ENCODE data around the gene ZBTB38. TPM values are rescaled to one million over a fixed set of nuclear protein-coding genes. Genes with fewer than 3 reads are reported as not detected.

The ZBTB38 gene
- total and polyA plus RNA-seq, 2 donors (not counting 1 experiment from before 2014, with no cell fraction given): 13.8 to 71.2 TPM

DNA sequence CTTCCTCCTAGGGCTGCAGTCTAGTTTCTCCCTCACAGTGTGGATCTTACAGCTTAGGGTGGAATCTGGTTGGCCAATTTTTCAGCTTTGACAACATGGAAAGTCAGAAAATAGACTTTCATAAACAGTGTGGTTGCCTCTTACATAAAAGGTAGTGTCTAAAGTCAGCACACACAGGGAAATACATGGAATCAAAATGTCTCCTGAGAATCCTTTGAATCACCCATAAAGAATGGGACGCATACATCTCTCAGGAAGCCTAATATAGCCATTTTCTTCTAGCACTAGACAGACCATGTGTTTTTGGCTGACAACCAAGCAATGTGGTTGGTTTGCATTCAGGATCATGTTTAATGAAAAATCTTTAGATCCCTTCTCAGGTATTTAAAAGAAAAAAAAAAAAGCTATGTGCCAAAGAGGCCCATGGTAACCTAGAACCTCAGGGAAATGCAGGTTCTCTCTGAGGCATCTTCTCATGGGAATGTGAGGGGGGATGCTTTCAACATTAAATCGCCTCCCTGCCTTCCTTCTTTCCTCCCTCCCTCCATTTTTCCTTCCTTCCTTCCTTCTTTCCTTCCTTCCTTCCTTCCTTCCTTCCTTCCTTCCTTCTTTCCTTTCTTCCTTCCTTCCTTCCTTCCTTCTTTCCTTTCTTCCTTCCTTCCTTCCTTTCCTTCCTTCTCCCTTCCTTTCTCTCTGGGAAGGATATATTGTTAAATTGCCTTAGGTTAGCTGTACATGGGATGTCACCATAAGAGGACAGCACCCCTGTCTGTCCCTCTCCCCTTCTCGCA is 34.3 kb upstream of the ZBTB38 start:
- Mint-ChIP-seq H3K27me3 (no peaks in the 10 kb centered on the region), H3K9me3 (ENCODE audit: insufficient read depth) (no peaks in the 10 kb centered on the region), H3K4me3 (no peak overlapping the region), H3K27ac (no peak overlapping the region), H3K4me1 (peaks cover 21% of the 10 kb centered on the region)
- H3K9me3 ChIP-seq (ENCODE audit: control extremely low read depth in 1 of 3, control insufficient read depth in 2 of 3, insufficient read depth in 1 of 3, low read length in 2 of 3): peaks cover 0 to 1% (median 0%) of the 10 kb centered on the region in 3 donors
- H4K20me1 ChIP-seq (ENCODE audit: control insufficient read depth, insufficient read depth, low read length, poor library complexity, severe bottlenecking): no peaks in the 10 kb centered on the region
- ChIA-PET POLR2A (no interaction called here), CTCF (interaction anchor here (1.7 kb wide), 1 partner anchor 29 kb away, joined by 6 read pairs; no protein-coding TSS in a partner anchor)
- DNase-seq (no peak), ATAC-seq (ENCODE audit: low read depth) (no peak)
- no peak overlapping the region for H3K4me3 ChIP-seq (ENCODE audit: control extremely low read depth in 1 of 5, extremely low read depth in 1 of 5, insufficient read depth in 1 of 5, low read depth in 2 of 5, low read length in 4 of 5)
- intact Hi-C loops (cut with micrococcal nuclease): no loop called here
- H3K36me3 ChIP-seq (replicated peaks in 1 of 2; ENCODE audit: control extremely low read depth in 1 of 2, control insufficient read depth in 1 of 2, extremely low read depth in 1 of 2, insufficient read depth in 2 of 2, low read length in 1 of 2): no peaks in the 10 kb centered on the region
- no peaks in the 10 kb centered on the region for H3K79me2 ChIP-seq (ENCODE audit: control insufficient read depth, insufficient read depth, low read length)
- peaks cover 12 to 13% of the 10 kb centered on the region in 2 donors for H3K4me1 ChIP-seq (ENCODE audit: control insufficient read depth in 2 of 2, insufficient read depth in 2 of 2, low read length in 2 of 2)
- no peaks in the 10 kb centered on the region for H3K27me3 ChIP-seq (replicated peaks in 1 of 4; ENCODE audit: control extremely low read depth in 1 of 4, control insufficient read depth in 3 of 4, insufficient read depth in 4 of 4, low read length in 3 of 4)
- H3K9ac ChIP-seq (ENCODE audit: low read length): no peak overlapping the region
- H3K27ac ChIP-seq (ENCODE audit: low read length in 2 of 2): no peak overlapping the region
- WGBS (ENCODE audit: insufficient coverage): no CpG with 5 or more reads among the region's 3 CpGs
- no peak overlapping the region for H2AFZ ChIP-seq (ENCODE audit: insufficient read depth, low read depth, low read length, poor library complexity, severe bottlenecking)
- H3K4me2 ChIP-seq (replicated peaks; ENCODE audit: low read depth, low read length, poor library complexity, severe bottlenecking): no peak overlapping the region
- TF ChIP-seq EZH2 (IDR thresholded peaks at IDR 0.05; ENCODE audit: borderline replicate concordance, insufficient read depth, low read depth, low read length, poor library complexity, severe bottlenecking): no peak
- TF ChIP-seq, protein P1, sequence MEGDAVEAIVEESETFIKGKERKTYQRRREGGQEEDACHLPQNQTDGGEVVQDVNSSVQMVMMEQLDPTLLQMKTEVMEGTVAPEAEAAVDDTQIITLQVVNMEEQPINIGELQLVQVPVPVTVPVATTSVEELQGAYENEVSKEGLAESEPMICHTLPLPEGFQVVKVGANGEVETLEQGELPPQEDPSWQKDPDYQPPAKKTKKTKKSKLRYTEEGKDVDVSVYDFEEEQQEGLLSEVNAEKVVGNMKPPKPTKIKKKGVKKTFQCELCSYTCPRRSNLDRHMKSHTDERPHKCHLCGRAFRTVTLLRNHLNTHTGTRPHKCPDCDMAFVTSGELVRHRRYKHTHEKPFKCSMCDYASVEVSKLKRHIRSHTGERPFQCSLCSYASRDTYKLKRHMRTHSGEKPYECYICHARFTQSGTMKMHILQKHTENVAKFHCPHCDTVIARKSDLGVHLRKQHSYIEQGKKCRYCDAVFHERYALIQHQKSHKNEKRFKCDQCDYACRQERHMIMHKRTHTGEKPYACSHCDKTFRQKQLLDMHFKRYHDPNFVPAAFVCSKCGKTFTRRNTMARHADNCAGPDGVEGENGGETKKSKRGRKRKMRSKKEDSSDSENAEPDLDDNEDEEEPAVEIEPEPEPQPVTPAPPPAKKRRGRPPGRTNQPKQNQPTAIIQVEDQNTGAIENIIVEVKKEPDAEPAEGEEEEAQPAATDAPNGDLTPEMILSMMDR (IDR thresholded peaks at IDR 0.05): no peak

DNA sequence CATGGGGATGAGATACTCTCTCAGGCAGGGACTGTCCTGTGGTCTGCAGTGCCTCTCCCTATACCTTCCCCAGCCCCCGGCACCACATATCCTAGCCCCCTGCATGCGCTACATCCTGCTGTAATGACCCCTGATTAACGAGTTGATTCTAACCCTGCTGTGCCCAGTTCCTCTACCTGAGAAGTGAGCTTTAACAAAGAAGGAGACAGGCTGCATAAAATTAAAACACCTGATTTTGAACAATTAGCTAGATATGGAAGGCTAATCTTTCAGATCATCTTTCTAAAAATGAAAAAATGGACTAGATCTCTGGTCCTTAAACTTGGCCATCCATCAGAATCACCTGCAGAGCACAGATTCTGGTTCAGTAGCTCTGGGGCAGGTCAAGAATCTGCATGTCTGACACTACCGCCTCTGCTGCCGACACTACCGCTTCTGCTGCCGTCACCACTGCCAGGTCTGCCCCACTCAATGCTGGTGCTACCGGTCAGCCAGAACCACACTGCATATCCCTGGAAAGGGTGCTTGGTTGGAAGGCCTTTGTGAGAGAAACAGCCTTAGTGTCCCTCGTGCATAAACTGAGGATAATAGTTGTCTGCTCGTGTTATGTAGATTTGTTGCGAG is 33.6 kb upstream of the ZBTB38 start:
- H3K4me1 Mint-ChIP-seq: peaks cover 21% of the 10 kb centered on the region
- no peak overlapping the region for H3K27ac ChIP-seq (ENCODE audit: low read length in 2 of 2)
- H4K20me1 ChIP-seq (ENCODE audit: control insufficient read depth, insufficient read depth, low read length, poor library complexity, severe bottlenecking): no peaks in the 10 kb centered on the region
- no peak overlapping the region for H3K4me3 ChIP-seq (ENCODE audit: control extremely low read depth in 1 of 5, extremely low read depth in 1 of 5, insufficient read depth in 1 of 5, low read depth in 2 of 5, low read length in 4 of 5)
- 96% methylated on average over 10 of the region's 11 CpGs for WGBS (ENCODE audit: insufficient coverage)
- no peaks in the 10 kb centered on the region for H3K79me2 ChIP-seq (ENCODE audit: control insufficient read depth, insufficient read depth, low read length)
- H2AFZ ChIP-seq (ENCODE audit: insufficient read depth, low read depth, low read length, poor library complexity, severe bottlenecking): no peak overlapping the region
- H3K36me3 ChIP-seq (replicated peaks in 1 of 2; ENCODE audit: control extremely low read depth in 1 of 2, control insufficient read depth in 1 of 2, extremely low read depth in 1 of 2, insufficient read depth in 2 of 2, low read length in 1 of 2): no peaks in the 10 kb centered on the region
- DNase-seq (no peak), ATAC-seq (ENCODE audit: low read depth) (no peak)
- intact Hi-C loops (cut with micrococcal nuclease): no loop called here
- ChIA-PET CTCF (interaction anchor here (1.7 kb wide), 1 partner anchor 29 kb away, joined by 6 read pairs; no protein-coding TSS in a partner anchor), POLR2A (no interaction called here)
- no peak overlapping the region for H3K27ac Mint-ChIP-seq
- peaks cover 0 to 1% (median 0%) of the 10 kb centered on the region in 3 donors for H3K9me3 ChIP-seq (ENCODE audit: control extremely low read depth in 1 of 3, control insufficient read depth in 2 of 3, insufficient read depth in 1 of 3, low read length in 2 of 3)
- no peaks in the 10 kb centered on the region for H3K9me3 Mint-ChIP-seq (ENCODE audit: insufficient read depth)
- no peaks in the 10 kb centered on the region for H3K27me3 ChIP-seq (replicated peaks in 1 of 4; ENCODE audit: control extremely low read depth in 1 of 4, control insufficient read depth in 3 of 4, insufficient read depth in 4 of 4, low read length in 3 of 4)
- peaks cover 3% of the 10 kb centered on the region for H3K27me3 Mint-ChIP-seq
- H3K4me2 ChIP-seq (replicated peaks; ENCODE audit: low read depth, low read length, poor library complexity, severe bottlenecking): no peak overlapping the region
- no peak for TF ChIP-seq EZH2 (IDR thresholded peaks at IDR 0.05; ENCODE audit: borderline replicate concordance, insufficient read depth, low read depth, low read length, poor library complexity, severe bottlenecking)
- TF ChIP-seq, protein P1 (IDR thresholded peaks at IDR 0.05): no peak
- H3K4me1 ChIP-seq (ENCODE audit: control insufficient read depth in 2 of 2, insufficient read depth in 2 of 2, low read length in 2 of 2): peaks cover 12 to 13% of the 10 kb centered on the region in 2 donors
- no peak overlapping the region for H3K9ac ChIP-seq (ENCODE audit: low read length)
- H3K4me3 Mint-ChIP-seq: no peak overlapping the region

Measured in B cell (primary cell).